Bone marrow (tissue), 2 donors: ENCODE measurements around the gene FSTL4.
A peak's percentile ranks its signal among the peaks of the same experiment; 100 is the strongest.
"Not testable (repeated sequence)": the region's sequence is repeated elsewhere in the genome, so short reads cannot be mapped to it uniquely, and the experiment has no call there.

ENCODE experiments used
- DNase-seq, 2 donors: peaks; one replicate each; lab custom pipeline; 2025; lab: John Stamatoyannopoulos, UW

The FSTL4 gene

DNA sequence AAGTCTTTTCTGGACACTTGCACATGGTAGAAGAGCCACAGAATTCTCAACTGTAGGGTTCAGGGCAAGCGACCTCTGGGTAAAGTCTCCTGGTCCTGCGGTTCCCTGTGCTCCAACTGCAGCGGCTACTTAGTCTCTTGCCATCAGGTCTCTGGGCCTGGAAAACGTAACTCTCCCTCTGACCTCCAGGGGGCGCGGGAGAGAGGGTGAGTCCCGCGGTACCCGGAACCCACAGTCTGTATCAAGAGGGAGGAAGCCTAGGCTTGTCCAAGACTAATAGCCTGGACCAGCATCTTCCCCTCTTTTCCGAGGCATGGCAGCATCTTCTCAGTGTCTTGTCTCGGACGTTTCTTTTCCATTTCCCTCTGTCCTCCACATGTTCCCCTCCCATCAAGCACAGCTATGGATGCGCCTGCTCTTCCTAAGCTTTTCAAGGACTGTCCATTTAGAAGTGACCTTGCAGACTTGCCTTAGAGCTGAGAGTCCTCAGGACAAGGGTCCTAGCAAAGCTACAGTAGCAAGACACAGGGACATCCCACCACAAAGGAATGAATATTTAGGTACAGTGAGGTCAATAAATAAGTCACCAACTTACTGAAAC is 59.3 kb downstream of the FSTL4 start:
- peak; percentile 9 to 11 for DNase-seq

DNA sequence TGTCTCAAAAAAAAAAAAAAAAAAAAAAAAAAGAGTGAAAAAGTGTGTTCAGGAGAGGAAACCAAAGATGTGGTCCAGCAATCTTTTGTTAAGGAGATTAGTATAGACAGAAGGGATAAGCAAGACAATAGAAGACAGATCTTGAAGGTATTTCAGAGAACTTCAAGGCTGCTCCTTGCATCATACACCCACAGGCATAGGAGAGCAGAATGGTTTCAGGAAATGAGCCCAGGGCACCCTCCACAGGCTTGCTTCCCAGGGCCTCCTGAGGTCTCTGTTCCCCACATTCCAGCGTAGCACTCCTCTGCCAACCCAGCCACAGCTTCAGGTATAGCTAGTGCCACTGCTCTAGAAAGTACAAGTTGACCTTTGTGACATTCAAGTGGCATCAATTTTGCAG is 65.8 kb downstream of the FSTL4 start:
- DNase-seq: no peak

DNA sequence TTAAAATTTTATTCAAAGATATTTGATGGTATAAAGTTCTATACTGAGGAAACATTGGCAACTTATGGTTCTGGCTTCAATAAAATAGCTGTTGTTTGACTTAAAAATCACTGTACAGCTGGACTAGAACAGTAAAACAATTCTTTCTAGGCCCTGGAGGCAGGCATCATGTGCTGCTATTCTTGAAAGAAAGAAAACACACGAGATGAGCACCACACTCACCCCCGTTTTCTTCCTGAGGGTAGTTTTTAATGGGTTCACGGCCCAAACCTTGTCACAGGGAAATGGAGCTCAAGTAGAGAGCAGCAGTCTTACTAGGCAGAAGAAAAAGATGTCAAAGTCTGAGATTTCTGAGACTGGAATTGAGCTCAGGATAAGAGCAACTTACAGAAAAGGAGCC is 68.0 kb downstream of the FSTL4 start:
- no peak for DNase-seq

DNA sequence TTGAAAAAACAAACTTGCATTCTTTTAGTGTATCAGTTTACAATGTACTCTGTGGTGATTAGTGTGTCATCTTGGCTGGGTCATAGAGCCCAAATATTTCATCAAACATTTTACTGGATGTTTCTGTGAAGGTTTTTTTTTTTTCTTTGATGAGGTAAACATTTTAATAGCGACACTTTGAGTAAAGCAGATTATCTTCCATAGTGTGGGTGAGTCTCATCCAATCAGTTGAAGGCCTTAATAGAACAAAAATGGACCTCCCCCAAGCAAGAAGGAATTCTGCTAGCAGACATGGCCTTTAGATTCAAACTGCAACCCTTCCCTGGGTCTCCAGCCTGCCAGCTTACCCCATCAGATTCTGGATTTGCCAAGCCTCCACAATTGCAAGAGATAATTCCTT is 72.5 kb downstream of the FSTL4 start:
- no peak for DNase-seq

DNA sequence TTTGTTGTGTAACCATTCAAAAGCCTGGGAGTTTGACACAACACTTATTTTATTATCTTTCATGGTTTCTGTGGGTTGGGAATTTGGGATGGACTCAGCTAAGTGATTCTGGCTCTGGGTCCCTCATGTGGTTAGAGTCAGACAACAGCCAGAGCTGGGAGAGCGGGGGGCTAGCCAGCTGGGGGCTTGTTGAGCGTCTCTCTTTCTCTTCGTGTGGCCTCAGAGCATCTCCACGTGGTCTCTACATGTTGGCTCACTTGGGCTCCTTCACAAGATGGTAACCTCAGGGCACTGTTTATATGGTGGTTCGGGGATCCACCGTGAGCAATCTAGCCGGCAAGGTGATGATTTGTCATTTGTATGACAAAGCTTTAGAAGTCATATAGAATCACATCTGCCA is 73.6 kb downstream of the FSTL4 start:
- no peak for DNase-seq

DNA sequence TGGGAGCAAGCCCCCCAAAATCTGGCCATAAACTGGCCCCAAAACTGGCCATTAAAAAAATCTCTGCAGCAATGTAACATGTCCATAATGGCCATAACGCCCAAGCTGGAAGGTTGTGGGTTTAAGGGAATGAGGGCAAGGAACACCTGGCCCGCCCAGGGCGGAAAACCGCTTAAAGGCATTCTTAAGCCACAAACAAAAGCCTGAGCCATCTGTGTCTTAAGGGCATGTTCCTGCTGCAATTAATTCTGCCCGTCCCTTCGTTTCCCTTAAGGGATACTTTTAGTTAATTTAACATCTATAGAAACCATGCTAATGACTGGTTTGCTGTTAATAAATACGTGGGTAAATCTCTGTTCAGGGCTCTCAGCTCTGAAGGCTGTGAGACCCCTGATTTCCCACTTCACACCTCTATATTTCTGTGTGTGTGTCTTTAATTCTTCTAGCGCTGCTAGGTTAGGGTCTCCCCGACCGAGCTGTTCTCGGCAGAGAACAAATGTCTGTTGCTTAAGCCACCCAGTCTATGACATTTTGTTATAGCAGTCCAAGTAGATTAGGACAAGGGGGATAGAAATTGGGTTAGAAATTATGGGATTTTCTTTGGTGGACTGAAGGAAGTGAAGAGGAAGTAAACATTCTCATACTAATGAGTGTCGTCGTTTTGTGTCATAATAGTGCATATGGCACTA is 77.0 kb downstream of the FSTL4 start:
- DNase-seq: not testable (repeated sequence)

DNA sequence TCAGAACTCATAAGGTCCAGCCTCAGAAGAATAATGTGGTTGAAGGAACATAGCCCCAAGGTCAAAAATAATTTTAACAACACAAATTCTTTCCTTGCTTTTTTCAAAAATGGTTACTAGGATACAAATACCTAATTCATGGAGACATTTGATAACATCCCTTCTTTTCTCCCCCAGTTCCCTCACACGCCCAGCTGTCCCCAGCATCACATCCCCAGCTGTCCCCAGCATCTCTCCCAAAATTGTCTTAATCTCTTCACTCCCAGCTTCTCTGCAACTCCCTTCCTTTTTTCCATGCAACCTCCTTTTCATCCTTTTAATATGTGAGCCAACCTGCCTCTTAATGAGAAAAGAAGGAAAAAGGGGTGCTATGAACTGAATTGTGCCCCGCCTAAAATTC is 77.8 kb downstream of the FSTL4 start:
- DNase-seq: no peak

DNA sequence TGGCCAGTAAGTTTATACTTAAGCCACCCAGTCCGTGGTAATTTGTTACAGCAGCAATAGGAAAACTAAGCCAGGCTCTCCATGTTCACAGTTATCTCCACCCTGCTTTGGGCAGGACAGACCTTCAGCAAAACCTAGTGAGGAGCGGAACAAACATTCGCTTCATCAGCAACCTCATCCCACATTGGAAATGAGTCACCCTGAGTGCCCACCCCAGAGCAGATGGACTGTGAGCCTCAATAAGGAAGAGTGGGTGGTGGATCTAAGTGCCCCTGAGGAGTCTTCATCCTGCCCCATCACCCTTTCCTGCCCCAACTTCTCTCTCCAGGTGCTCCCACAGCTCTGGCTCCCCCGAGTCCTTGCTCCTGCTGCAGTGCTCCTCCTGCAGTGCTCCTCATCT is 78.8 kb downstream of the FSTL4 start:
- DNase-seq: no peak

DNA sequence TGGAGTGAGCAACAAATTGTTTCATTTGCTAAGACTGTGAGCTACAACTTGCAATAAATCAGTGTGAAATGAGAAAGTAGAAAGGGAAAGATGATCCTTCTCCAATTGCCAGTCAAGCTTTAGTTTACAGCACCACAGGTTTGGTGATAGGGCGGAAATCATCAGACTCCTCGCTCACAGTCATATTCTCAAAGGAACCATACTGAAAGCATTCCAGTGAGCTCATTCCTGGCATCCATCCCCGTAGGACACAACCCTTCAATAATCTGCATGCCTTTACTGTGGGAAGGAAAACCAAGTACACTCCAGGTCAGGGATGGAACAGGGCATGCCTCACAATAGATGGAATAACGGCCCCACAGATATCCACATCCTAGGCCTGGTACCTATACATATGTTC is 80.7 kb downstream of the FSTL4 start:
- no peak for DNase-seq

DNA sequence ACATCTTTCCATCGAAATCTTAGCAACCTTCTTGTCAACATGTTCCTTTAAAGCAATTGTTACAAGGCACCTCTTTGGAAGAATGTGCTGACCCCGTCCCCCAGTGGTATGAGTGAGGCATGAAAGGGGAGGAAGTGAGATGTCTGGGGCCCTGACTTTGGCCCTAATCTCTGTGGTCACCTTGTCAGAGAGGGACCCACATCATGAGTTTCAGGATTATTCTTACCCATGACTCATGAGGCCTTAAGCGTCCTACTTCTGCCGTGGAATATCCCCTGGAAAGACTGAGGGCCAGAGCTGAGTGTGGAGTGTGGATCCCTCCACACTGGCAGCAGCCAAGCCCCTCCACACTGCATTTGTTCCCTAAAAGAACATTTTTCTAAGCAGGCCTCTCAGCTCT is 81.2 kb downstream of the FSTL4 start:
- DNase-seq: no peak

DNA sequence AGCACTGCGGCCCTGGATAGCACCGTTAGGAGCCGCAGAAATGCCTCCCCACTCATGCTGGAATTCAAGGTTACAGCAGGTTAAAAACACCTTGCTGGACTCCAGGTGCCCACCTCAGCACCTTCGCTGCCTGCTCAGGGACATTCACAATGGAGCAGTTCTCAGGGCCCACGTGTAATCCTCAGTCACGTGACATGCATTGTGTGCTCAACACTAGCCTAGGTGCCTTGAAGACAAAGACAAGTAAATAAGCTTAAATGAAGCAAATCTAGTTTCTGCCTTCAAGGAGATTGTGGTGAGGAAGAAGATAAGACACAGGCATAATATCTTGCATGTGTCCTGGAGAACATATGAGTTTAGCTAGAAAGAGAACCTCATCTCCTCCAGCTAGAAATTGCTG is 82.1 kb downstream of the FSTL4 start:
- DNase-seq: no peak

DNA sequence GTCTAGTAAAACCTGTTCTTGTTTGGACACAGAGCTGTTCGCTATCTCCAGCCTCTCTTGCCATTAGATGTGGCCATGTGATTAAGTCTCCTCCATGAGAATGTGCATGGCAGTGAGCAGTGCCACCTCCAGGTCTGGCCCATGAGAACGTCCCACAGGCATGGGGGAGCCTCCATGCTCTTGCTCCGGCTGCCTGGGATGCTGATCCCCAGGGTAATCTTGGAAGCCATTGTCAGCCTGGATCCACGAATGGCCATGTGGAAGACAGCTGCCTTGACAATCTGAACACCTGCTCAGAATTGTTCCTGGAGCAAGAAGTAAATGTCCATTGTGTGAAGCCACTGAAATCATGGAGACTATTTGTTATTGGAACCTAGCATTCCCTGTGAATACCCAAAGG is 83.5 kb downstream of the FSTL4 start:
- no peak for DNase-seq

DNA sequence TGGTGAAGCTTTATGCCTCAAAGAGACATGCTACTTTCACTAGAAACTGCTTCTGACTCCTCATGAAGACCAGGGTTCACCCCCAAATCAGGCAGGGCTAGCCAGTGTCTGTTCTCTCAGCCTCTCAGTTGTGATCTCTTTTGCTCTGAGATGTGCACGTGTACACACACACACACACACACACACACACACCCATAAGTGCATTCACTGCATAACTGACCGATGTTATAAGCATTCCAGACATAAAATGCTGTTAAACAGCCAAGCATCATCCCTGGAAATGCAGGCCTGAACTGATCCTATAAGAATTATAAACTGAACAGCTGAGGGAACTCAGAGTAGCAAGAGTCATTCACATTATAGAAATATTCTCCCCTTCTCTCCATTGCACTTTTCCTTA is 85.0 kb downstream of the FSTL4 start:
- no peak for DNase-seq

DNA sequence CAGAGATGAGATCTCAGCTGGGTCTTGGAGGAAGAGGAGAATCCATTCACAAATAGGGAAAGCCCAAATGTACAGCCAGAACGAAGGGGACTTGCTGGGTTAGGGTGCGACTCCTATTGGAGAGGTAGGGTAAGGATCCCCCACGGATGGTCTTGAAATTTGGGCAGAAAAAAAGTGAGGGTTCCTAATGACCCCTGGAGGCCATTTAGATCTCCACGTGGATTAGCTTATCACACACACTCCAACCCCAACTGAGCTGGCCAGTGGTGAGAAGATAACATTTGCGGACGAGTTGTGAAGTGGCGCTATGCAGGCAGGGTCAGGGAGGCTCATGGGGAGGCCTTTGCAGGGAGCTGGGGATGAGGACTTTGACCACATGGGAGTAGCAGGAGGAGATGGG is 86.0 kb downstream of the FSTL4 start:
- no peak for DNase-seq

DNA sequence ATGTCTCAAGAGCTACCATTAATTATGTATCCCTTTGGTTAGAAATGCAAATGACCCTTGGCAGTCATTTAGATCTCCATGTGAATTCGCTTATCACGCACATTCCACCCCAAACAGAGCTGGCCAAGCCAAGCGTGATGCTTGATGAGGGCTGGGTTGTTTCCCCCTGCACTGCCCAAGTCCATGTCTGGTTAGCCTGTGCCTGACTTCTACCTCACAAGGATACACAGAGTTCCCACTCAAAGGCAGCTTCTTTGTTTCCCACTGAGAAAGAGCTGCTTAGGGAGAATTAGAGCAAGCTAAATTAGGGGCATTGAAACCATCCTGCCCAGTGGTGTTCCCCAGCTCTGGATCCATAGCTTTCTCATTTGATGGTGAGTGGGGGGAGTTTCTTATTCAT is 87.2 kb downstream of the FSTL4 start:
- DNase-seq: no peak

DNA sequence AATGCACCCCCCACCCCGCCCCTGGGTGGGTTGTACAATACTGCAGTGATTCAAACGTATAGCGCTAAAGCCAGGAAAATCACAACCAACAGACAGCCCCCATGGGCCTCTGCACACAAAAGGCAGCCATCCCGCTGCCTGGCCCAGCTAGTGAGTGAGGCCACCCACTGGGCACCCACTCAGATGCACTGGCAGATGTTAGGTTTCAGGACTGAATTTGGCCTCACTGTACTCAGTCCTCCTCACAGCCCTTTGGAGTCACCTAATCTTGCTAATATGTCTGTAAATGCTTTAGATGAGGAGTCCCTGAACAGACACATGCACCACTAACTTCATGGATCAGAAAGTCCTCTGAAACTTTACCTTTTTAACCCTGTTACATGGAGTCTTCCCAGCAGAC is 87.7 kb downstream of the FSTL4 start:
- DNase-seq: no peak

DNA sequence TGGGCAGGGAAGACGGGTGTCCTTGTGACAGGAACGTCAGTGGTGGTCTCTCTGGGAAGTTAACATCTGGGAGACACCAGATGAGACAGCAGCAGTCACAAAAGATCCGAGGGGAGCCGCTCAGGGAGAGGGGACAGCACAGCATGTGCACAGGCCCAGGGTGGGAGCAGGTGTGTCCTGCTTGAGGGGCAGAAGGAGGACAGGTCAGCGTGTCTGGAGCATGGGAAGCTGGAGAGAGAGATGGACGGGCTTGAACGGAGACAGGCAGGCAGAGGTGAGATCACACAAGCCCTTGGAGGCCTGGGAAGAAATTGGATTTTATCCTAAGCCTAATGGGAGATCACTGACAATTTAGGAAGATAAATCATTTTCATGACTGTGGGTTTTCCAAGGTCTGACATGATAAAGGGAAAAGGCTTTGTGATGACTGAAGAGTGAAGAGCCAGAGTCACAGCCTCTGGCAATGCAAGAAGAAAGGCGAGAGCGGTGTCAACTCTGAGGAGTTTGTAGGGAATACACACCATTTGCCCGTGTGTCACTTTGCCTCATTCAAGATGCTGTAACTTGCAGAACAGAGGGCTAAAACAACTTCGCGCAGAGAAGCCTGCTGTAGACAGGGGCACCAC is 88.3 kb downstream of the FSTL4 start:
- no peak for DNase-seq

DNA sequence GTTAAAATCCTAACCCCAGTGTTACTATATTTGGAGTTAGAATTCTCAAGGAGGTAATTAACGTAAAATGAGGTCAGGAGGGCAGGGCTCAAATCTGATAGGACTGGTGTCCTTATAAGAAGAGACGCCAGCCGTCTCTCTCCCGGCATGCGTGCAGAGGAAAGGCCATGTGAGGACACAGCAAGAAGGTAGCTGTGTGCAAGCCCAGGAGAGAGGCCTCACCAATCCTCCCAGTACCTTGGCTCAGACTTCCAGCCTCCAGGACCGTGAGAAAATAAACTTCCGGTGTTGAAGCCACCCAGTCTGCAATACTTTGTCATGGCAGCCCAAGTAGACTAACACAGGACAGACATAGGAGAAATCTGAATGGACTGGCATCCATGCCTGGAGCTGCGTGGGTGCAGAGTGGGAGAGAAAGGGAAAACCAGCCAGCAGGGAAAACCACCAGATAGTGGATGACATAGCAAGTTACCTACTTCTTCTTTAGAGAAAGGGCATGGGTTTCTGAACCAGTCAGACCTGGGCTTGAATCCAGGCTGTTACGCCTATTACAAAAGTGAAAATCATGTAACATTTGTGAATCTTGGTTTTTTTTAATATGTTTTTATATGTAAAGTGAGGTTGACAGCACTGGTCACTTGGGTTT is 89.2 kb downstream of the FSTL4 start:
- no peak for DNase-seq

DNA sequence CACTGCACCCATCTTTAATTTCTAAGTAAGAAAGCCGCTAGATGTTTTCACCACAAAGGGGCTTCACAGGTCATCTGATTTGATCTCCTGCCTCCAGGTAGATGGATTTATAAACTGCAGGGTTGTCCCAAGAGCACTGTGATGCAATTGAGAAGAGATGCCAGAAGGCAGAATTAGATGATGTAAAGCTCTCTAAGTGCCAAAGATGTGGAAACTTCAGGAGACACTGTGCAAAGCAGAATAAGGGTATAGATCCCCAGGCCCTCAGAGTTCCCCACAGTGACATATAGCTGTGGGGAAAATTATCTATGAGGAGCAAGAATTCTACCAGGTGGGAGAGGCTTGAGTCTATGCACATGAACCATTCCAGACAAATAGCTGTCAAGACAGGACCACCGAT is 90.5 kb downstream of the FSTL4 start:
- no peak for DNase-seq

DNA sequence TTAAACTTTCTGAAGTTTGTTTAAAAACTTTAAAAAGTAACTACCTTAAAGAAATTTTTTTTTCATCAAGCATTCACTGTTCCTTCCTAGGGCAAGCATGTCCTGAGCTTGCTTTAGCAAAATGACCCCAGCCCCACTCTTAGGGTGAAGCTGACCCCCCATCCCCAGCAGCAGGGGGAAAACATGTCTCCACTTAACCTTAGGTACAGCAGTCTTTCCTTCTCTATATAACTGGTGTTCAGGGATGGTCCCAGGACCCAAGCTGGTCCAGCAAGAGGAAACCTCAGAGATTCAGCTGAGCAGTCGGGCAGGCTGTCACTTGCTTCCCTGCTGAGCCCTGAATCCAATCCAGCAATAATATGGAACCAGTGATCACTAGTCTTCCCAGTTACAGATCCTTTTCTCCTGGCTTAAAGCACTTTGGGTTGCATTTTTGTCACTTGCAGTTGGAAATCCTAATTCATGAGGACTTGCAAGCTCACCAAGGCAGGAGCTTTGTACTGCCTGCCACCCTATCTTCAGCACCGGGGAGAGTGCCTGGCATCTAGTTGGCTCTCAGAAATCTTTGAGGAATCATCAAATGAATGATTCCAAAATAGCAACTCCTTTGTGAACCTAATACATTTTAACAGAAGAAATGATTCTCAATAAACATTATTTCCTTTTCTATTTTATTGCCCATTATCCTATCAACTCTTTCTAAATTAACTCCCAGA is 91.2 kb downstream of the FSTL4 start:
- no peak for DNase-seq

DNA sequence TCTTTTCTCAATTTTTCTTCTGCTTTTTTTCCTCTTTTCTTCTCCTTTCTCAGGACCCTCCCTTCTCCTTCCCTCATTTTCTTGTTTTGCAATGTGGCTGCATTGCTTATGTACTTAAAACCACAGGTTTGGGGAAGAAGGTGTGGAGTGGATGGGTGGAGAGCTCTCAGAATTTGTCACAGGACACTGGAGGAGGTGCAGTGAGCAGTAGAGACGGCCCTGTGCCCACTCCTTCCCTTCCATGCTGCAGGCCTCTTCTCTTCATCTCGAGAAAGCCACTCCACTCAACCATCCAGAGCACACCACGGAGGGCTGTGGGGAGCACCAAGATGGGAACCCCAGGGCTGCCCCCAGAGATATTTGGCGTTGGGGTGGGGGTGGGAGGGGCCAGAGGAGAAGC is 92.3 kb downstream of the FSTL4 start:
- DNase-seq: no peak

DNA sequence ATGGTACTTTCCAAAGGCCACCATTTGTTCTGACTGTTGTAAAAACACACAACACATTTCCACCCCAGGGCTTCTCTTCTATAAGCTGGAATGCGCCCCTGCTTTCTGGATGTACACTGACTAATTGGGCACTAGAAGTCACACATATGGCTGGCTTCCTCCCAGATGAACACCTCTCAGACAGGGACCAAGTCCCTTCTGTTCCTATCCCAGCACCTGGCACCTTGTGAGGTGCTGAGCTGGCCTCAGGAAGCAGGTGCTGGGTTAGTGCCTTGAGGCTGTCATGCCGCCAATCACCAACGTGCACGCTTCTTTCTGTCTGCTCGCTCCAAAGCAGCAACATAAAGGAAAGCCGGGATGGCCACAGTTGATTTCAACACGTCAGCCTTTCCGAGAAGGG is 93.2 kb downstream of the FSTL4 start:
- no peak for DNase-seq

DNA sequence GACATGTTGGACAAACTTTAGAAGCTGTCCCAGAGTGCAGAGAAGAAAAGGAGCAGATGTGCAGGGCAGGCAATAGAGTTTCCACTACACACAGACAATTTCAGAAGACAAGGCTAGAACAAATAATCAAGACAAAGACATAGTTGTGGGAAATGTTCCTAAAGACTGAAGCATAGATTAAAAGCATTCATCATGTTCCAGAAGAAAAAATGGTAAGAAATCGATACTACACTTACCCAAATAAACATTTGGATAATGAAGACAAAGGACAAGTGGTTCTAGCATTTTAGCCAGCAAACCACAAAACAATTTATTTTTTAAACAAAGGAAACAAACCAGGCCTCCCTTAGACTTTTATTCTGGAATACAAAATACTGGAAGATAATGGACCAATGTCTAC is 97.9 kb downstream of the FSTL4 start:
- no peak for DNase-seq
